ENCODE measurements around the gene CLPSL1. TPM values are rescaled to one million over a fixed set of nuclear protein-coding genes. Genes with fewer than 3 reads are reported as not detected.

CLPSL1 gene
- total and polyA plus RNA-seq, 2 of the 4 experiments (the other 2 are of a cell fraction) = not detected

GRCh38 chr6:35775031-35775430 is 5.8 kb upstream of the CLPSL1 start:
- no peak overlapping the region for H3K27ac ChIP-seq (ENCODE audit: insufficient read depth, low read length)
- no peak overlapping the region for H3K18ac ChIP-seq (ENCODE audit: low read depth, low read length)
- no peak overlapping the region for H2BK120ac ChIP-seq (ENCODE audit: low read depth, low read length)
- POLR2A ChIA-PET (ENCODE audit: unreplicated experiment) = no interaction called here
- H3K23ac ChIP-seq (ENCODE audit: low read depth, low read length) = no peak overlapping the region
- no peak overlapping the region for H2AK5ac ChIP-seq (ENCODE audit: low read depth, low read length)
- no peaks in the 10 kb centered on the region for H3K4me1 ChIP-seq (ENCODE audit: control insufficient read depth, insufficient read depth, low read length)
- H2BK5ac ChIP-seq (ENCODE audit: low read depth, low read length, poor library complexity, severe bottlenecking) = no peak overlapping the region
- H2AK9ac ChIP-seq (replicated peaks; ENCODE audit: low read depth, low read length, poor library complexity) = no peak overlapping the region
- intact Hi-C loops (cut with micrococcal nuclease) (no loop called here), in situ Hi-C loops (cut with MboI; ENCODE audit: low sequenced_read_pairs) (no loop called here), dilution Hi-C loops (cut with HindIII; ENCODE audit: low sequenced_read_pairs, unreplicated experiment) (no loop called here)
- no peak overlapping the region for H3K4me2 ChIP-seq (ENCODE audit: low read depth, low read length)
- no peak overlapping the region for H2AFZ ChIP-seq (replicated peaks; ENCODE audit: low read length, poor library complexity)
- CTCF ChIA-PET = no interaction called here
- no peak overlapping the region for H4K5ac ChIP-seq (ENCODE audit: low read depth, low read length)
- no peak overlapping the region for H3K4ac ChIP-seq (ENCODE audit: low read depth, low read length)
- no peak overlapping the region for H3K9ac ChIP-seq (ENCODE audit: low read depth, low read length)
- H3K9me1 ChIP-seq (ENCODE audit: insufficient read depth, low read length) = no peaks in the 10 kb centered on the region; the same call in 1 of the 2 replicates
- no peak for ATAC-seq (ENCODE audit: low read depth)
- no peaks in the 10 kb centered on the region for H3K36me3 ChIP-seq (ENCODE audit: control insufficient read depth, insufficient read depth, low read length)
- no peak overlapping the region for H3K56ac ChIP-seq (ENCODE audit: extremely low read depth, insufficient read depth, low read length)
- H3K9me3 ChIP-seq (ENCODE audit: control insufficient read depth, insufficient read depth, low read length) = no peaks in the 10 kb centered on the region
- H4K20me1 ChIP-seq (ENCODE audit: insufficient read depth, low read length) = no peaks in the 10 kb centered on the region; the same call in 1 of the 2 replicates
- H3K79me1 ChIP-seq (ENCODE audit: low read depth in 1 of 2, low read length in 2 of 2) = no peaks in the 10 kb centered on the region
- no peak overlapping the region for H3K14ac ChIP-seq (replicated peaks; ENCODE audit: low read depth, low read length)
- no peak overlapping the region for H2BK20ac ChIP-seq (ENCODE audit: low read depth, low read length)
- H3K27me3 ChIP-seq (ENCODE audit: control insufficient read depth, insufficient read depth, low read length) = peaks cover 58% of the 10 kb centered on the region
- no peak overlapping the region for H2BK15ac ChIP-seq (ENCODE audit: low read depth, low read length)
- no peak for TF ChIP-seq CHD1 (IDR thresholded peaks at IDR 0.05; ENCODE audit: low read depth, low read length)
- TF ChIP-seq MAFK (IDR thresholded peaks at IDR 0.05; ENCODE audit: low read depth, low read length) = no peak
- TF ChIP-seq MXI1 (IDR thresholded peaks at IDR 0.05; ENCODE audit: borderline replicate concordance, low read depth, low read length) = no peak
- TF ChIP-seq CEBPB (IDR thresholded peaks at IDR 0.05; ENCODE audit: low read depth, low read length) = no peak
- no peak for TF ChIP-seq MAZ (IDR thresholded peaks at IDR 0.05; ENCODE audit: borderline replicate concordance, low read depth, low read length)
- TF ChIP-seq RAD21 (IDR thresholded peaks at IDR 0.05; ENCODE audit: low read length) = no peak
- no peak for TF ChIP-seq BHLHE40 (IDR thresholded peaks at IDR 0.05; ENCODE audit: low read depth, low read length)
- TF ChIP-seq CTCF (conservative IDR thresholded peaks at IDR 0.05; ENCODE audit: low read depth, low read length) = no peak
- TF ChIP-seq RCOR1 (IDR thresholded peaks at IDR 0.05; ENCODE audit: insufficient replicate concordance, low read length) = no peak
- TF ChIP-seq NFE2L2 (IDR thresholded peaks at IDR 0.05; ENCODE audit: low read depth, low read length) = no peak
- TF ChIP-seq SMC3 (IDR thresholded peaks at IDR 0.05; ENCODE audit: low read depth, low read length) = no peak
- H3K4me3 ChIP-seq (ENCODE audit: insufficient read depth, low read depth, low read length) = no peak overlapping the region
- WGBS, 2 experiments (ENCODE audit: extremely low coverage in 2 of 2, insufficient read length in 1 of 2) = no CpG with 5 or more reads among the region's 6 CpGs
- no peak overlapping the region for H4K91ac ChIP-seq (ENCODE audit: insufficient read depth, low read depth, low read length)
- H4K8ac ChIP-seq (ENCODE audit: low read depth in 2 of 2, low read length in 2 of 2) = no peak overlapping the region
- DNase-seq = no peak
- no TSS peak for BruUV-seq (replicated peaks)
